ENCODE results near the gene SPEM2.
"Not testable (repeated sequence)": the region's sequence is repeated elsewhere in the genome, so short reads cannot be mapped to it uniquely, and the experiment has no call there.

Gene SPEM2

GRCh38 chr17:7468804-7469389 lies 43.5 kb downstream of the SPEM2 start:
- DNase-seq (ENCODE audit: low read depth in 4 of 4, low spot score in 1 of 4), result no peak

GRCh38 chr17:7469843-7470242 lies 44.4 kb downstream of the SPEM2 start:
- not testable (repeated sequence) for DNase-seq (ENCODE audit: low read depth in 4 of 4, low spot score in 1 of 4)

GRCh38 chr17:7470457-7470973 lies 45.1 kb downstream of the SPEM2 start:
- not testable (repeated sequence) for DNase-seq (ENCODE audit: low read depth in 4 of 4, low spot score in 1 of 4)

GRCh38 chr17:7471729-7472128 lies 46.3 kb downstream of the SPEM2 start:
- no peak for DNase-seq (ENCODE audit: low read depth in 4 of 4, low spot score in 1 of 4)

GRCh38 chr17:7474767-7475166 lies 49.4 kb downstream of the SPEM2 start:
- not testable (repeated sequence) for DNase-seq (ENCODE audit: low read depth in 4 of 4, low spot score in 1 of 4)

GRCh38 chr17:7475764-7476422 lies 50.5 kb downstream of the SPEM2 start:
- DNase-seq (ENCODE audit: low read depth in 4 of 4, low spot score in 1 of 4), result no peak

GRCh38 chr17:7476494-7476893 lies 51.1 kb downstream of the SPEM2 start:
- no peak for DNase-seq (ENCODE audit: low read depth in 4 of 4, low spot score in 1 of 4)

GRCh38 chr17:7476951-7477350 lies 51.5 kb downstream of the SPEM2 start:
- no peak for DNase-seq (ENCODE audit: low read depth in 4 of 4, low spot score in 1 of 4)
